Nephron progenitor cell (in vitro differentiated cells): ENCODE measurements around the gene HOXD12.
A peak's percentile ranks its signal among the peaks of the same experiment; 100 is the strongest.

Experiments used
- DNase-seq: peaks from one replicate; pipeline ENCODE4 v3.0.0; 2021
- H3K27ac Mint-ChIP-seq: 2 replicates; pipeline ENCODE4 v1.8.0; 2021; ENCODE audit warnings: mild to moderate bottlenecking, moderate library complexity, mixed read lengths
- H3K27me3 Mint-ChIP-seq: 2 replicates; pipeline ENCODE4 v1.8.0; 2021; ENCODE audit warnings: mild to moderate bottlenecking, low read depth, mixed read lengths; ENCODE audit not compliant: poor library complexity
- H3K36me3 Mint-ChIP-seq: 2 replicates; pipeline ENCODE4 v1.8.0; 2021; ENCODE audit warnings: low read depth, mixed read lengths
- H3K4me1 Mint-ChIP-seq: 2 replicates; pipeline ENCODE4 v1.8.0; 2021; ENCODE audit warnings: mixed read lengths
- H3K4me3 Mint-ChIP-seq: 2 replicates; pipeline ENCODE4 v1.8.0; 2021; ENCODE audit warnings: mild to moderate bottlenecking, moderate library complexity, mixed read lengths
- H3K9me3 Mint-ChIP-seq: 2 replicates; pipeline ENCODE4 v1.8.0; 2021; ENCODE audit warnings: mild to moderate bottlenecking, moderate library complexity, mixed read lengths
- CTCF ChIP-seq: fragments of 200-600 bp; sonication (generic); IDR thresholded peaks from 2 replicates; pipeline ENCODE4 v1.5.0; 2021; ENCODE audit warnings: antibody characterized with exemption

Gene HOXD12

GRCh38 chr2:176121190-176122051 lies 21.8 kb downstream of the HOXD12 start:
- no peak for TF ChIP-seq CTCF
- Mint-ChIP-seq H3K4me1 (peaks cover 69% of the 10 kb centered on the region), H3K27ac (peak overlapping the region; percentile 99), H3K4me3 (peak overlapping the region; percentile 86), H3K9me3 (no peaks in the 10 kb centered on the region), H3K36me3 (peaks cover 13% of the 10 kb centered on the region), H3K27me3 (peaks cover 26% of the 10 kb centered on the region)
- DNase-seq = no peak

GRCh38 chr2:176122052-176122682 lies 22.6 kb downstream of the HOXD12 start:
- TF ChIP-seq CTCF = no peak
- Mint-ChIP-seq H3K4me3 (peak overlapping the region; percentile 86), H3K9me3 (no peaks in the 10 kb centered on the region), H3K27me3 (peaks cover 19% of the 10 kb centered on the region), H3K4me1 (peaks cover 69% of the 10 kb centered on the region), H3K27ac (peak overlapping the region; percentile 98), H3K36me3 (peaks cover 13% of the 10 kb centered on the region)
- no peak for DNase-seq

- DNase-seq = peak; percentile 76
- no peaks in the 10 kb centered on the region for H3K9me3 Mint-ChIP-seq
- peak within 1 kb of the TSS; percentile 95 for H3K4me3 Mint-ChIP-seq
- peaks cover 13% of the 10 kb centered on the region for H3K36me3 Mint-ChIP-seq
- H3K27me3 Mint-ChIP-seq = peaks cover 14% of the 10 kb centered on the region
- H3K4me1 Mint-ChIP-seq = peaks cover 69% of the 10 kb centered on the region
- peak within 1 kb of the TSS; percentile 100 for H3K27ac Mint-ChIP-seq
- TF ChIP-seq CTCF = no peak
These were observed 23.3 kb downstream of the HOXD12 start, which contains the start of gene HOXD9 for GRCh38 chr2:176122683-176123410. Gene HOXD9 (plus strand): TSS chr2:176122719. CDS start chr2:176122769, 50 bp downstream.

- DNase-seq = no peak
- H3K27ac Mint-ChIP-seq = peak overlapping the region; percentile 100
- no peak for TF ChIP-seq CTCF
- H3K36me3 Mint-ChIP-seq = peaks cover 13% of the 10 kb centered on the region
- H3K4me3 Mint-ChIP-seq = peak overlapping the region; percentile 95
- H3K27me3 Mint-ChIP-seq = peaks cover 10% of the 10 kb centered on the region
- peaks cover 69% of the 10 kb centered on the region for H3K4me1 Mint-ChIP-seq
- no peaks in the 10 kb centered on the region for H3K9me3 Mint-ChIP-seq
These were observed 24.0 kb downstream of the HOXD12 start for GRCh38 chr2:176123411-176124109.

GRCh38 chr2:176124110-176124946 lies 24.7 kb downstream of the HOXD12 start:
- Mint-ChIP-seq H3K4me3 (peak overlapping the region; percentile 95), H3K9me3 (no peaks in the 10 kb centered on the region), H3K27me3 (peaks cover 5% of the 10 kb centered on the region), H3K4me1 (peaks cover 67% of the 10 kb centered on the region), H3K27ac (peak overlapping the region; percentile 100), H3K36me3 (peaks cover 13% of the 10 kb centered on the region)
- DNase-seq = no peak
- no peak for TF ChIP-seq CTCF
